ENCODE data around the gene MAGEB5.

Gene MAGEB5

DNA sequence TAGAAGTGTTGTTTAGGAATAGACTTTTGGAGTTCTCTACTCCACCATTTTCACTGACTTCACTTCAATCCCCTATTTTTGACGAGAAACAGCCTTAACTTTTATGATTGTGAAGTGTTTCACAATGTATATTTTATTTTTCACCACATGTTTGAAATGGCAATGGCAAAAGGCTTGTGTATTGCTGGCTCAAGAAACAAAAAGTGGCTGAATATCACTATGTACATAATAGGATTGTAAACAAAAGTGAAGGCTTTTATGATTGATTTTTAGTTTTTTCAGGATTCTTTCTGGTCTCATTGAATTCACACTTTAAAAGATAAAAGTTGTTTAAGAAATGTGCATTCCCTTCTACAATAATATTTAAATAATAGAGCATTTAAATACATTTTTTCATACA lies 18.2 kb downstream of the MAGEB5 start:
- H4K5ac ChIP-seq (ENCODE audit: low read length): no peak overlapping the region
- H3K4ac ChIP-seq (ENCODE audit: low read depth, low read length): no peak overlapping the region
- no peak overlapping the region for H2AK5ac ChIP-seq (ENCODE audit: low read length)
- no peak for DNase-seq
- H3K9ac ChIP-seq (ENCODE audit: low read length): no peak overlapping the region
- no peak overlapping the region for H3K18ac ChIP-seq (ENCODE audit: low read length)
- H3K4me2 ChIP-seq (ENCODE audit: low read length): no peak overlapping the region
- H3K79me1 ChIP-seq (ENCODE audit: low read length): no peaks in the 10 kb centered on the region
- no CpG with 5 or more reads among the region's 1 CpG for WGBS (ENCODE audit: extremely low coverage, insufficient coverage, low lambda C conversion rate)
- no peaks in the 10 kb centered on the region for H3K36me3 ChIP-seq (ENCODE audit: control insufficient read depth, insufficient read depth, low read length)
- no peak overlapping the region for H3K23ac ChIP-seq (ENCODE audit: low read length)
- no peak overlapping the region for H2BK15ac ChIP-seq (replicated peaks; ENCODE audit: low read depth)
- no peak overlapping the region for H2BK5ac ChIP-seq (ENCODE audit: low read length)
- H3K79me2 ChIP-seq (ENCODE audit: control insufficient read depth, insufficient read depth, low read length): no peaks in the 10 kb centered on the region
- no peak overlapping the region for H3K4me3 ChIP-seq (ENCODE audit: low read length)
- H4K8ac ChIP-seq (ENCODE audit: low read depth, low read length): no peak overlapping the region
- H2BK120ac ChIP-seq (ENCODE audit: low read depth, low read length): no peak overlapping the region
- H3K56ac ChIP-seq (ENCODE audit: low read length): no peak overlapping the region
- no peak overlapping the region for H3K27ac ChIP-seq (ENCODE audit: low read depth, low read length)
- H3K4me1 ChIP-seq (ENCODE audit: control insufficient read depth, low read depth, low read length): no peaks in the 10 kb centered on the region
- H3K27me3 ChIP-seq (ENCODE audit: insufficient read depth, low read length, poor library complexity): no peaks in the 10 kb centered on the region

DNA sequence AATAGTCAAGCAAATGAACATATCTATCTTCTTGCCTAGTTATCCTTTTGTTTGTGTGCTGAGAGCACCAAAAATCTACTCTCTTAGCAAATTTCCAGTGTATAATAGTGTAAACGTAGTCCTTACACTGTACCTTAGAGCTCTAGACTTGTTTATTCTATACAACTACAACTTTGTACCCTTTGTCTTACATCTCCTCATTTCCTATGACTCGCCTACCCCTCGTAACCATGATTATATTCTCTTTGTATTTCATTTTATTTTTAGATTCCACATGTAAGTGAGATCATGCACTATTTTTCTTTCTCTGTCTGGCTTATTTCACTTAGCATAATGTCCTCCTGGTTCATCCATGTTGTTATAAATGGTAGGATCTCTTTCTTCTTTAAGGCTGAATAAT lies 37.6 kb downstream of the MAGEB5 start:
- Histone ChIP-seq H3K27ac (ENCODE audit: low read depth, low read length) (no peak overlapping the region), H2AK5ac (ENCODE audit: low read length) (no peak overlapping the region), H3K18ac (ENCODE audit: low read length) (no peak overlapping the region), H4K5ac (ENCODE audit: low read length) (no peak overlapping the region), H2BK120ac (ENCODE audit: low read depth, low read length) (no peak overlapping the region), H3K4me3 (ENCODE audit: low read length) (no peak overlapping the region), H3K9ac (ENCODE audit: low read length) (no peak overlapping the region), H4K8ac (ENCODE audit: low read depth, low read length) (no peak overlapping the region), H3K4me2 (ENCODE audit: low read length) (no peak overlapping the region), H3K4ac (ENCODE audit: low read depth, low read length) (no peak overlapping the region), H3K79me1 (ENCODE audit: low read length) (no peaks in the 10 kb centered on the region), H3K23ac (ENCODE audit: low read length) (no peak overlapping the region), H3K36me3 (ENCODE audit: control insufficient read depth, insufficient read depth, low read length) (no peaks in the 10 kb centered on the region), H3K56ac (ENCODE audit: low read length) (no peak overlapping the region), H2BK5ac (ENCODE audit: low read length) (no peak overlapping the region), H3K4me1 (ENCODE audit: control insufficient read depth, low read depth, low read length) (no peaks in the 10 kb centered on the region), H3K79me2 (ENCODE audit: control insufficient read depth, insufficient read depth, low read length) (no peaks in the 10 kb centered on the region), H3K27me3 (ENCODE audit: insufficient read depth, low read length, poor library complexity) (no peaks in the 10 kb centered on the region), H2BK15ac (replicated peaks; ENCODE audit: low read depth) (no peak overlapping the region)
- no CpG with 5 or more reads among the region's 3 CpGs for WGBS (ENCODE audit: extremely low coverage, insufficient coverage, low lambda C conversion rate)
- DNase-seq: no peak

DNA sequence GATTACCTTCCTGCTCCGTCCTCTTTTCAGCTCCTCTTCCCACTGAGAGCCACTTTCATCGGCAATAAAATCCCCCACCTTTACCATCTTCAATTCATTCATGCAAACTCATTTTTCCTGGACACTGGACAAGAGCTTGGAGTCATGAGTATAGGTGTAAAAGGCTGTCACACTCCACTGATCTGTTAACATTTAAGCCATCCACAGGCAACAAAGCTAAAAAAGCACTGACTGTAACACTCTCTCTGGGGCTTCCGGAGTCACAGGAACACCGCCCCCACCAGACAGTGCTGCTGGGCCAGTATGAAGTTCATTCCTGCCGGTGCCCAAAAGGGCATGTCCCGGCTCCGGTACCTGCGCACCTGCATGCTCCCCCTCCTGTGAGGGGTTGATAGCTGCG lies 38.5 kb downstream of the MAGEB5 start:
- H3K27ac ChIP-seq (ENCODE audit: low read depth, low read length): no peak overlapping the region
- no peaks in the 10 kb centered on the region for H3K4me1 ChIP-seq (ENCODE audit: control insufficient read depth, low read depth, low read length)
- no peaks in the 10 kb centered on the region for H3K79me2 ChIP-seq (ENCODE audit: control insufficient read depth, insufficient read depth, low read length)
- H3K56ac ChIP-seq (ENCODE audit: low read length): no peak overlapping the region
- H3K36me3 ChIP-seq (ENCODE audit: control insufficient read depth, insufficient read depth, low read length): no peaks in the 10 kb centered on the region
- H3K27me3 ChIP-seq (ENCODE audit: insufficient read depth, low read length, poor library complexity): no peaks in the 10 kb centered on the region
- H2BK5ac ChIP-seq (ENCODE audit: low read length): no peak overlapping the region
- H3K18ac ChIP-seq (ENCODE audit: low read length): no peak overlapping the region
- no peak overlapping the region for H3K4me2 ChIP-seq (ENCODE audit: low read length)
- H3K23ac ChIP-seq (ENCODE audit: low read length): no peak overlapping the region
- no peak overlapping the region for H3K9ac ChIP-seq (ENCODE audit: low read length)
- H4K8ac ChIP-seq (ENCODE audit: low read depth, low read length): no peak overlapping the region
- H3K4ac ChIP-seq (ENCODE audit: low read depth, low read length): no peak overlapping the region
- no CpG with 5 or more reads among the region's 9 CpGs for WGBS (ENCODE audit: extremely low coverage, insufficient coverage, low lambda C conversion rate)
- H3K79me1 ChIP-seq (ENCODE audit: low read length): no peaks in the 10 kb centered on the region
- no peak overlapping the region for H2AK5ac ChIP-seq (ENCODE audit: low read length)
- H4K5ac ChIP-seq (ENCODE audit: low read length): no peak overlapping the region
- no peak overlapping the region for H2BK15ac ChIP-seq (replicated peaks; ENCODE audit: low read depth)
- H3K4me3 ChIP-seq (ENCODE audit: low read length): no peak overlapping the region
- no peak for DNase-seq
- no peak overlapping the region for H2BK120ac ChIP-seq (ENCODE audit: low read depth, low read length)

DNA sequence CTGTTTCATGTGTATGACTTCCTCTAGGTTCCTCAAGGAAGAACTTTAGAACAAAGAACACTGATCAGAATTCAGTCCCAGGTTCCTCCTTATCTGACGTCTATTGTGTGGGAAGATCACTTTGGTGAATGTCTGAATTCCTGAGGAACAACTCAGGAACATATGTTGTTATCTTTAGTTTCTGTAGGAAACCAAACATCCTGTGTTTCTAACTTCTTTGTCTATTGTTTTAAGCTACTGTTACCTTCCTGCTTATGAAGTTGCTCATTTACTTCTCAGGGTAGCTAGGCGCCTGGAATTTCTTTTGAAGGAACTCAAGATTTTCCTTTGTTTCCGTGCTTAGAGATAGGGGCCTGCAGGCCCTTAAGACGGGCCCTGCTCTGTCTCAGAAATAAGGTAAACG lies 46.2 kb downstream of the MAGEB5 start:
- Histone ChIP-seq H3K27ac (ENCODE audit: low read depth, low read length) (no peak overlapping the region), H4K8ac (ENCODE audit: low read depth, low read length) (no peak overlapping the region), H2AK5ac (ENCODE audit: low read length) (no peak overlapping the region), H3K4me2 (ENCODE audit: low read length) (no peak overlapping the region), H3K27me3 (ENCODE audit: insufficient read depth, low read length, poor library complexity) (no peaks in the 10 kb centered on the region), H3K56ac (ENCODE audit: low read length) (no peak overlapping the region), H3K79me1 (ENCODE audit: low read length) (no peaks in the 10 kb centered on the region), H2BK15ac (replicated peaks; ENCODE audit: low read depth) (no peak overlapping the region), H3K4ac (ENCODE audit: low read depth, low read length) (no peak overlapping the region), H3K9ac (ENCODE audit: low read length) (no peak overlapping the region), H4K5ac (ENCODE audit: low read length) (no peak overlapping the region), H2BK120ac (ENCODE audit: low read depth, low read length) (no peak overlapping the region), H3K36me3 (ENCODE audit: control insufficient read depth, insufficient read depth, low read length) (no peaks in the 10 kb centered on the region), H3K23ac (ENCODE audit: low read length) (no peak overlapping the region), H3K18ac (ENCODE audit: low read length) (no peak overlapping the region), H3K79me2 (ENCODE audit: control insufficient read depth, insufficient read depth, low read length) (no peaks in the 10 kb centered on the region), H2BK5ac (ENCODE audit: low read length) (no peak overlapping the region), H3K4me1 (ENCODE audit: control insufficient read depth, low read depth, low read length) (no peaks in the 10 kb centered on the region), H3K4me3 (ENCODE audit: low read length) (no peak overlapping the region)
- DNase-seq: peak; percentile 78
- no CpG with 5 or more reads among the region's 5 CpGs for WGBS (ENCODE audit: extremely low coverage, insufficient coverage, low lambda C conversion rate)

All from mesendoderm (in vitro differentiated cells).